ENCODE results near the gene GALNT9.
"Not testable (repeated sequence)": the region's sequence is repeated elsewhere in the genome, so short reads cannot be mapped to it uniquely, and the experiment has no call there.

The GALNT9 gene

GRCh38 chr12:132229193-132229760 is 100.1 kb downstream of the GALNT9 start:
- no peak for DNase-seq (ENCODE audit: low spot score)

GRCh38 chr12:132228476-132229192 is 100.8 kb downstream of the GALNT9 start:
- DNase-seq (ENCODE audit: low spot score): no peak

- DNase-seq (ENCODE audit: low spot score): no peak
Observed at GRCh38 chr12:132227782-132228475, 101.5 kb downstream of the GALNT9 start.

GRCh38 chr12:132227118-132227517 is 102.3 kb downstream of the GALNT9 start:
- no peak for DNase-seq (ENCODE audit: low spot score)

DNA sequence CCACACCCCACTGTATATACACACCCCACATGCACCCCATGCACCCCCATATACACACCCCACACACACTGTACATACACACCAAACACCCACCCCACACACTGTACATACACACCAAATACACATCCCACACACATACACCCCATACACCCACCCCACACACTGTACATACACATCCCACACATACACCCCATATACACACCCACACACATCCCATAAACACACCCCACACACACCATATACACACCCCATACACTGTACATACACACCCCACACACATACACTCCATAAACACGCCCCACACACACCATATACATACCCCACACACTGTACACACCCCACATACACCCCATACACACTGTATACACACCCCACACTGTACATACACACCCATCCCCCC is 102.8 kb downstream of the GALNT9 start:
- no peak for DNase-seq (ENCODE audit: low spot score)

GRCh38 chr12:132225214-132225613 is 104.2 kb downstream of the GALNT9 start:
- no peak for DNase-seq (ENCODE audit: low spot score)

- DNase-seq (ENCODE audit: low spot score): no peak
Observed at GRCh38 chr12:132224484-132224883, 104.9 kb downstream of the GALNT9 start.

GRCh38 chr12:132222808-132223173 is 106.6 kb downstream of the GALNT9 start:
- no peak for DNase-seq (ENCODE audit: low spot score)

DNA sequence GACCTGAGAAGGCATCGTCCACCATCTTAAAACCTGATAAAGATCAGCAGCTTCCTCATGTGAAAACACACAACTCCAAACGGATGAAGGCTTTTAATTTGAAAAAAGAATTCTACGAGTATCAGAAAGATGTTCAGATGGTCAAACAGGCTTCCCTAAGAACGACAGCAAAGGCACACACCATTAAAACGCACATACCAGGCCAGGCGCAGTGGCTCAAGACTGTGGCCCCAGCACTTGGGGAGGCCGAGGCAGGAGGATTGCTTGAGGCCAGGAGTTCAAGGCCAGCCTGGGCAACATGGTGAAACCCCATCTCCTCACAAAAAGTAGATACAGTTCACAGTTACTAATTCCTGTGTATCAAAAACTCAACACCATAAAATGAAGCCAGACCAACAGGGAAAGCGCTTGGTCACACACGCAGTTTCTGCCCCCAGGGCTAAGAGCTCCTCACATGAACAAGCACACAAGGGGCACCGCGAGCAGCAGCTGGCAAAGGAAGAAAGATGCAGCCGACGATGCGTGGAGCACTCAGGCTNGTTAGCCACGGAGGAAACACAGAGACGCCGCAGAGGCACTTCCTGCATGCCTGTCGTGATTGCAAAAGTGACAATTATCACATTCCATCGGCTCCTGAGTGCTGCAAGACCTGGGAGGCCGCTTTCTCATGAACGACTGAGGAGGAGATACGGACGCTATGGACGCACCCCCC is 107.1 kb downstream of the GALNT9 start:
- no peak for DNase-seq (ENCODE audit: low spot score)

GRCh38 chr12:132219761-132220160 is 109.6 kb downstream of the GALNT9 start:
- not testable (repeated sequence) for DNase-seq (ENCODE audit: low spot score)

- DNase-seq (ENCODE audit: low spot score): no peak
Observed at GRCh38 chr12:132219323-132219722, 110.1 kb downstream of the GALNT9 start.

DNA sequence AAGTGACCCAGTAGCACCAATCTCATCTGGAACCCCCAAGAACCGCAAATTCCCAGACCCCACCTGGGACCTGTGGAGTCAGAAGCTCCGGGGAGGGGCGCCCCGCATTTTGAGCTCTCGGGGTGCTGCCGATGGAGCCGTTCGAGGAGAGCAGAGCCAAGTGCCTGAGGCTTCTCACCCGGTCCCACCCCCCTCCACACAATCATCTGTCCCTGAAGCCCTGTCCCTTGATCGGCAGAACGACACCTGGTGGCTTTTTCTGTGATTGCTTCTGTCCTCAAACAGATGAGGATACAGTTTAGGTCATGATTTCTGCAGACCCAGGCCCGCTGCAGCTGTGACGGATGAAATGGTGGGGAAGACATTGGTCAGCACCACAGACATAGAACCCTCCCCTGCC is 110.5 kb downstream of the GALNT9 start:
- DNase-seq (ENCODE audit: low spot score): no peak

- no peak for DNase-seq (ENCODE audit: low spot score)
Observed at GRCh38 chr12:132218527-132218875, 110.9 kb downstream of the GALNT9 start.

DNA sequence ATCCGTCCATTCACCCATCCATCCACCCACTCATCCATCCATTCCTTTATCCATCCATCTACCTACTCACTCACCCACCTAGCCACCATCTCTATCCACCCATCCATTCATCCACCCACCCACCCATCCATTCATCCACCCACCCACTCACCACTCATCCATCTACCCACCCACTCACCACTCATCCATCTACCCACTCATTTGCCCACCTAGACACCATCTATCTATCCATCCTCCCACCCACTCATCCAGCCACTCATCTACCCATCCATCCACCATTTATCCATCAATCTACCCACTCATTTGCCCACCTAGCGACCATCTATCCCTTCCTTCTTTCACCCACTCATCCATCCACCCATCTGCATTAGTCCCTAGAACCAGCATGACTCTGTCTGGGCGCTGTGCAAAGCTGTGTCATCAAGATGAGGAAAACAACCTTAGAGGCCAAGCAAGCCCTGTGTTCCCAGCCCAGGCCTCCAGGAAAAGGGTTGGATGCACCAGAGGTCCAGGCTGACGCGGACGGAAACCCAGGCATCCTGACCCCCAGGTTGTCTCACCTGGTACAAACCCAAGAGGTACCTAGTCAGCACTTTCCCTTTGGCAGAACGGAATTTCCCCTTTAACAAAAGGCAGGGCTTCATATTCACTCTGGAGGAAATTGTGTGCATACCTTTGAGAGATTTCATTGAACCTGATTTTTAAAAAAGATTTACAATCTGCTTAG is 111.4 kb downstream of the GALNT9 start:
- no peak for DNase-seq (ENCODE audit: low spot score)

DNA sequence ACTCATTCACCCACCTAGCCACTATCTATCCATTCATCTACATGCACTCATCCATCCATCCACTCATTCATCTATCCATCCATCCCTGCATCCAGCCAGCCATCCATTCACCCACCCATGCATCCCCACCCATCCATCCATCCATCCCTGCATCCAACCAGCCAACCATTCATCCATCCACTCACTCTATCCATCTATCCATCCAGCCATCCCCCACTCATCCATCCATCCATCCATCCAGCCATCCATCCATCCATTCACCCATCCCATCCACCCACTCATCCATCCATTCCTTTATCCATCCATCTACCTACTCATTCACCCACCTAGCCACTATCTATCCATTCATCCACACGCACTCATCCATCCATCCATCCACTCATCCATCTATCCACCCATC is 112.0 kb downstream of the GALNT9 start:
- no peak for DNase-seq (ENCODE audit: low spot score)

DNA sequence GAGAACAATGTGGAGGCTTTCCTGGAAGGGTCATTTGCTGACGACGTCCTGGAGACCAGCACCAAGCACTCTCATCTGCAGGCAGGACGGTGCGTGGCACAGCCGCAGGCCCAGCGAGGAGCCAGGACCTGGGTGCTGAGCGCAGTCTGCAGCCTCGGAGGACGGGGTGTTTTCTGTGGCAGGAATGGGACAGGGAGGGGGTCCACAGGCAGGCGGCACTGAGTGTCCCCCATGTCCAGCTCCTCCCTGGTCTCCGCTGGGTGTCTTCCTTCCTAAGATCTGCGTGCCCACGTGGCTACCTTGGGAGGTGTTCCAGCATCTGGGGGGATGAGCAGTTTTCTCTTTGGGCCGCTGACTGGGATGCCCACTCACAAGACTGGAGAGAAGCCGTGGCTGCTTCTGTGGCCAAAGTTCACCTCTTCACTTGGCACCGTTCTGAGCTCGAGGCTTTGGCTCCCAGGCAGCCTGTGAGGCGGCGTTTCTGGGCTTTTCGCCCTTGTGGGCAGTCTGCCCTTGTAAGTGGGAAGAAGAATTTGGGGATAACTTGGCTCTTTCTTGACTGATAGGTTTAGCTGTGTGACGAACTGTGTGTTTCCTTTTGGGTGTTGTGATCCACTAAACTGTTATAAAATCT is 112.9 kb downstream of the GALNT9 start:
- DNase-seq (ENCODE audit: low spot score): no peak

- no peak for DNase-seq (ENCODE audit: low spot score)
Observed at GRCh38 chr12:132215299-132215989, 113.9 kb downstream of the GALNT9 start.

- no peak for DNase-seq (ENCODE audit: low spot score)
Observed at GRCh38 chr12:132214891-132215290, 114.5 kb downstream of the GALNT9 start.

- no peak for DNase-seq (ENCODE audit: low spot score)
Observed at GRCh38 chr12:132214161-132214476, 115.3 kb downstream of the GALNT9 start.

GRCh38 chr12:132213359-132214160 is 115.8 kb downstream of the GALNT9 start:
- DNase-seq (ENCODE audit: low spot score): no peak

All from hematopoietic multipotent progenitor cell treated with erythropoietin and hydrocortisone succinate and interleukin-3 and kit ligand, for 17 days (in vitro differentiated cells).